GM18907 (cell line): Measurements from ENCODE around the gene CCDC33.

ENCODE experiments used
- ATAC-seq: cut with Tn5 transposase; IDR thresholded peaks from one replicate; pipeline ENCODE4 v1.9.1; 2021; ENCODE audit warnings: mild to moderate bottlenecking, moderate library complexity; ENCODE audit not compliant: unreplicated experiment

Gene CCDC33

DNA sequence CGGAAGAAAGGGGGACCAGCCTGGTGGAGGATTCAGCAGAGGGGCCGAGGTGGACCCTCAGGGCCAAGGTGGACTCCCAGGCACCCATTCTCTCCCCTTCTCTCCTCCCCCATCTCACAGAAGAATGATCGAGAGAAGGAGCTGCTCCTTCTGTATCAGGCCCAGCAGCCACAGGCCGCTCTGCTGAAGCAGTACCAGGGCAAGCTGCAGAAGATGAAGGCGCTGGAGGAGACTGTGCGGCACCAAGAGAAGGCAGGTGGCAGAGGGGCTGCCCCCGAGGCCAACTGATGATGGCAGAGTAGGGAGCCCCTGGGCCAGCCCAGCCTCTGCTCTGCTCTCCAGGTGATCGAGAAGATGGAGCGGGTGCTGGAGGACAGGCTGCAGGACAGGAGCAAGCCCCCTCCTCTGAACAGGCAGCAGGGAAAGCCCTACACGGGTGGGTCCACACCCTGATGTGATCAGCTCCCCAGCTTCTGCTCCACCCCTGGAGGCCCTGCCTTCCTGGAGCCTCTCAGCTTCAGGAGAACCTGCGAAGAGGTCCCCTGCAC, 94.8 kb downstream of the CCDC33 start:
- no peak for ATAC-seq

DNA sequence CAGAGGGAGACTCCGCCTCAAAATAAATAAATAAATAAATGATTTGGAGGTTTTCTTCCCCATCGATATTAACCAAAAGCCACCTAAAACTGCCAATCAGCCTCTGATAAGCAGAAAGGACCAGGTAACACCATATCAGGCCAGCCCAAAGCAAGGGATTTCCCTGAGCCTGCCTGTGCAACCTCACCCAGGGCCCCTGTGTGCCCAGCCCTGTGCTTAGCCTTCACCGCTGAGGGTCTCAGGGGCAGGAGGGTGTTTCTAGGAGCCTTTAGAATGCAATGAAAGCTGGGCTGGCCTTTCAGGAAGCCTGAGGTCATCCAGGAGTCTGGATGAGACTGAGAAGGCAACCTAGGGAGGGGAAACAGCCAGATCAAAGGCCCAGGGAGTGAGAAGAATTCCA, 95.9 kb downstream of the CCDC33 start:
- no peak for ATAC-seq

DNA sequence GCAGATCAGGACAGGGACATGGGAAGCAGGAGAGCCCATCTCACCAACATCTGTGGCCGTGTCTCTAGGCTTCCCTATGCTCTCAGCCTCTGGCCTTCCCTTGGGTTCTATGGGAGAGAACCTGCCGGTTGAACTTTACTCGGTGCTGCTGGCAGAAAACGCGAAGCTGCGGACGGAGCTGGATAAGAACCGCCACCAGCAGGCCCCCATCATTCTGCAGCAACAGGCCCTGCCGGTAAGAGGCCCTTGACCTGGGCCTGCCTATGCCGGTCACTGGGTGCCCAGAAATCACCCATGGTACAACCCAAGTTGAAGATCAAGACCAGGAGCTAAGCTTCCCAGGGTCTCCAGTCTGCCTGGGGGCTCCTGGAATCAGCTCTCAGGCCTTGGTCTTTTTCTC, 96.5 kb downstream of the CCDC33 start:
- no peak for ATAC-seq

DNA sequence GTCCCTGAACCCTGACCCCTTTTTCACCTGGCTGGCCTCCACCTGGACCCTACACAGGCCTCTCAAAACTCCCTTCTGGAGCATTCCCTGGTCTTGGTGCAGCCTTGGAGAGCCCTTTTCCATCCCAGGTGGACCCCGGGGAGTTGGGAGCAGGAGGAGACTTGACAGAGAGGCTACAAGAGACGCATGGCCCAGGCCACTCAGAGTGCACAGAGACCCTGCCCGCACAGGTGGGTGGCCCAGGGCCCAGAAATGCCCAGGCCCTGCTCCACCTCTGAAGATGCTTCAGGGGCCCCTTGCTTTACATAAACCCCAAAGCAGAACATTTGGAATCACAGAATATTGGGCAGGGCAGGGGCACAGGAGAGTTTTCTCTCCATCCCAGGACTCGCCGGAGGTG, 97.0 kb downstream of the CCDC33 start:
- ATAC-seq, result no peak

DNA sequence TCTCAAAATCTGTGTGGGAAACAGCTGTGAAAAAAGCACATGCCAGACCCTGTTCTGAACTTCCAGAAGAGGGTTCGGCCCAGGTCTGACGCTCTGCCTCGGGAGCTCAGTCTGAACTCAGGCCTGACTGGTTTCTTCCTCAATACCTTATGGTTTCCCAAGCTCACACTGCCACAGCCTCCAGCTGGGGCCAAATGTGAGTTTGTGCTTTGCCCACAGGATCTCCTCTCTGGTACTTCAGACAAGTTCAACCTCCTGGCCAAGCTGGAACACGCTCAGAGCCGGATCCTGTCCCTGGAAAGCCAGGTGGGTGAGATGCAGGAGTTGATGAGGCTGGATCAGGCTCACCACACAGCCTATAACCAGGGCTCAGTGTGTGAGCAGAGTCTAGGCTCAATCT, 97.5 kb downstream of the CCDC33 start:
- ATAC-seq, result no peak

DNA sequence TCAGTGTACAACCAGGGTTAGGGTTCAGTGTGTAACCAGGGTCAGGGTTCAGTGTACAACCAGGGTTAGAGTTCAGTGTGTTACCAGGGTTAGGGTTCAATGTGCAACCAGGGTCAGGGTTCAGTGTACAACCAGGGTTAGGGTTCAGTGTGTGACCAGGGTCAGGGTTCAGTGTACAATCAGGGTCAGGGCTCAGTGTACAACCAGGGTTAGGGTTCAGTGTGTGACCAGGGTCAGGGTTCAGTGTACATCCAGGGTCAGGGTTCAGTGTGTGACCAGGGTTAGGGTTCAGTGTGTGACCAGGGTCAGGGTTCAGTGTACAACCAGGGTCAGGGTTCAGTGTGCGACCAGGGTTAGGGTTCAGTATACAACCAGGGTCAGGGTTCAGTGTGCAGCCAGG, 98.0 kb downstream of the CCDC33 start:
- no peak for ATAC-seq

DNA sequence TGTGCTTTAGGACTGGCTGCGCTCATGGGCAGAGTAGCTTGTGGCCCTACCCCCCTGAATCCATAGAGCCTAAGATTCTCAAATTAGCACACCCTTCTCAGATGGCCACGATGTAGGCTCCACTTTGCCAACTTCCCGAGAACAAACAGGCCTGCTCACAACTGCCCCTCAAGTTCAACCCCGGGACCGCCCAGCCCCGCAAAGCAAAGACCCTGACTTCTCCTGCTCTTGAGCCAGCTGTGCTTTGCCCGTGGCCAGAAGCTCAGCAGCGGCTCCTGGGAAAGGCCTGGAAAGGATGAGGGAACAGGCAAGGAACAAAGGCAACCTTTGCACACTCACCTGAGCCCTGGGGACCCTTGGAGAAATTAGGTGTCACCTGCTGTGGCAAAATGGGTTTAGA, 99.3 kb downstream of the CCDC33 start:
- no peak for ATAC-seq

DNA sequence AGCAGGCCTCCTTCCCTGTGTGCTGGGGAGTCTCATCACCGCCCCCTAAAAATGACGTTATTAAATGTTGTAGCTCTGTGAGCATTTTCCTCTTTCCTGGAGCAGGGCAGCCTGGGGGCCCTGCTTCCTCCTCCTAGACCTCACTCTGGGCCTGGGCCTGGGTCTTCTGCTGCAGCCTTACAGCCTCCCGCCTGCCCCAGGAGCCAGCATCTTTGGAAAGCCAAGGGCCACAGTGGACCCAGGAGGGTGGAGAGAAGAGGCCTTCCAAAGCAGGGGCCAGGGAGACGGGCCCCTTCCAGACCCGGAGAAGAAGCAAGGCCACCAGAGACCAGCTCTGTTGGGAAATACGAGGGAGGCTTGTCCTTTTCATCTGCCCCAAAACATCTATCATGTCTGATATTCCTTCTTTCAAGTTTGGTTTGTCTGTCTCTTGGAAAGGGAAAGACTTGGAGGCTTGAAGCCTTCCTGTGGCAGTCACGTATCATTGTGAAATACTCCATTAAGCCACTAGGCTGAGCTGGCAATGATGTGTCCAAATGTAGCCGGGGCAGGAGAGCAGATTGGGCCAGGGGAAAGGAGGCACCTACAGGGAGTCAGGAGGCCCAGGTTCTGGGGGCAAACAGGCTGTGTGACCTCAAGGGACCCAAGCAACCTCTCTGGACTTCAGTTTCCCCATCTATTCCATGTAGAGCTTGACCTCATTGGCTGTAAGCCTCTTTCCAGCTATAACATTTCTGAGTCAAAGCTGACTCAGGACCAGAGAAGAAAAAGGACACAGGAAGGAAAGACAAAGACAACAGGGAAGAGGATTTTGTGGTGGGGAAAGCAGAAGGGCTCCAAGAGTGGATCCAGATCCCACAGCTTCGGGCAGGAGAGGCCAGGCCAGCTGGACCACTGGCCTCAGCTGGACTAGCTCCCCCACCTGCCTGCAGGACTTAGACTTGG, 100.2 kb downstream of the CCDC33 start:
- ATAC-seq, result no peak

DNA sequence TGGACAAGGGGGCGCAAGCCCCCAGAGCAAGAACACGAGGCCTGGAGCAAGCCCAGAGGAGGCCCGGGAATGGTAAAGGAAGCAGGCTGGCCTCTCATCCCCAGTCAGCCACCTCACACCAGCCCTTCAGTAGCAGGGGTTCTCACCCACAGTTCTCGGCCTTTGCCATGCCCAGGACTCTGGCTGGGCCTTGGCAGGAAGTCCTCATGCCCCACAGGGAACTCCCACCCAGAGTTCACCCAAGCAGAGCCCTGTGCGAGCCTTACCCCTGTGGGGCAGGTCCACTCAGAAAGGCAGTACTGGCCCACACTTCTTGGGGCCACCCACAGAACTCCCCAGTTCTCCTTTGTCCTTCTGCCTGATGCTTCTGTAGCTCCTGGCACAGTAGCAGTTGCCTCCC, 101.0 kb downstream of the CCDC33 start:
- no peak for ATAC-seq

DNA sequence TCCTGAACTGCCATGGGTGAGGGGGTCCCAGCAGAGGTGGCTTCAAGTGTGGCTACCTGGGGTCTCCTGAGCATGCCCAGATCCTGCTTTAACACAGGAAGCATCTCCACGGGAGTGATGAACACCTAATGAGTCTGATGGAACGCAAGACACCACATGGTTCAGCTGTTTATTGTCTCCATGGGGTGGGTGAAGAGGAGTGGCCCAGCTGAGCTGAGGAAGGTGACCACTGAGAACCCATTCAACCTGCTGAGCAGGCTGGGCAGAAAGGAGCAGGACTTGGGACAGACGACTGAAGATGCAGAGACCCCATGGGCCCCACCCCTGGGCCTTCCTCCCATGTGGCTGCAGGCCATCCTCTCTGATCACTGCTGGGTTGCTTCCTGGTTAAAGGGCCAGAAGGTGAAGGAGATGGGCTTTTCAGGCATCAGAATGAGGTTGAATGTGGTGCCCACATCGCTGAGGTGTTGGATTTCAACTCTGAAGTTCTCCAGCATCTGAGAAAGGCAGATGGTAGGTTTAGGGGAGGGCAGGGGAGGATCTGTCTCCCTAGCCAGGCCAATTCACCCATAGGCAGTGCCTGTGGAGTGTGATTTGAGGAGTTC, 101.6 kb downstream of the CCDC33 start:
- ATAC-seq, result no peak

DNA sequence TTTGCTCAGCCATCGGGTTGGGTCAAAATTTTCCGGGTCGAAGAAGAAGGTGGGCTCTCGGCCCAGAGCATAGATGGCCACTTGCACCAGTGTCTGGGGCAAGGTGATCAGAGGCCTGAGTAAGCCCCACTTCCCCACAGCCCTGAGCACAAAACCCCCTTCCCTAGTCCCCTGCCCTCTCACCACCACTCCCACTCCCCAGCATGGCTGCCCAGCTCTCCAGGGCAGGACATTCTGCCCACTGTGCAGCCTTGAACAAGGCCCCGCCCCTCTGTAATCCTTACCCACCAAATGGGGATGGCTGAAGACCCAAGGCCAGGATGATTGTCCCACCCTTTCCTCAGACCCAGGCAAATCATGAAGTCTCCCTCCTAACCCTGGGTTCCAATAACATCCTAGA, 102.5 kb downstream of the CCDC33 start:
- no peak for ATAC-seq

DNA sequence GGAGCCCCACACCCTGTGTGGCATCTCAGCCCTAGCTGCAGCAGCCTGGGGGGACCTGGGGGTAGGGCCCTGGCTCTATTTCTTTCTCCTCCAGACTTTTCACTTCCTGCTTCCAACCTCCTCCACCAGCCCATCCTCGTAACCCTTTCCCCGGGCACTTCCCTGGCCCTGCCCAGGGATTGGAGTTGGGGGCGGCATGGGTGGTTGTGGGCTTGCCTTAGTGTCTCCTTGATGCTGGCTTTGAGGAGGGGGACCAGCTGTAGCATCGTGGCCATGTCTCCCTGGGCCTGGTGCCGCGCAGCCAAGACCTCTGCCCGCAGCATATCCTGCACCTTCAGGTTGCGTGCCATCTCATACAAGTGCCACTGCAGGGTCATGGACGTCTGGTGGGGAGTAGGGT, 103.2 kb downstream of the CCDC33 start:
- ATAC-seq, result no peak

DNA sequence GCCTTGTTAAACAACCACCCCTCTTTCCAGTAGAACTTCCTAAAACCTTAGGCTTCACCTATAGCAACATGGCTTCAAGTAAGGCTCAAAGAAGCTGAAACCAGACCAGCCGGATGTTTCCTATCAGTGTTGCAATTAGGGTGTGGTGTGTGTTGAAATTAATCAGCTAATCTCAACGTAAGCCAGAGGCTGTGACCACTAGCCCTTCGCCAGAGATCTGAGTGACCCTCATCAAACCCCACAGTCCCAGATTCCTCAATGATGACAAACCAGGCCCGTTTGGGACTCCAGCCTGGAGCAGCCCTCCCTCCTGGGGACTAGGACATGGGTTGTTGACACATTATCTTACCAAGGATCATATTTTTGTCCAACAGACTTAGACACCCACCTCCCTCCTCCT, 104.0 kb downstream of the CCDC33 start:
- ATAC-seq, result no peak

DNA sequence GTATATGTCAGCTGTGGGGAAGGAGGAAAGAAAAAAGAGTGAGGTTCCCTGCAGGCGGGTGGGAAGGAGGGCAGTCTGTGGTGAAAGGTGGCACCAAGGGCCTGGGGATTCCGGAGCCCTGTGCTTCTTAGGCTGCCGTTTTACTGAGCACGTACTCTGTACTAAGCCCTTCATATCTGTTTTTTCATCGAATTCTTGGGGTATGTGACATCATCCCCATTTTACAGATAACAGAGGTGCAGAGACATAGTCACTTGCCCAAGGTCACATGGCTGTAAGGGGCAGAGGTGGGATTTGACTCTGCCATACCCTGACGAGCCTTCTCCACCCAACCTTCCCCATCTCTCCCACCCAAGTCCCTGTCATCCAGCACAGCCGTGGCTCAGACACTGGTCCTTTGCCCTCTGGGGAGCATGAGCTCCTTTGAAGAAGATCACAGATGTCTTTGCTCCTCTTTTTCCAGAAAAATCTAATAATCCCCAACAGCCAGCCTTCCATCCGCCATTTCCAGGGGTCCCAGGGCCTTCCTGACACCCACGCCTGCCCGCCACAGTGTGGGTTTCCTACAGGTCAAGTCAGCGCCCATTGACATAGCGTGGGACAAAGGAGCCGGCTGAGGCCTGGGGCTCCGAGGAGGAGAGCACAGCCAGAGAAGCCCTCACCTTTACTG, 107.1 kb downstream of the CCDC33 start:
- no peak for ATAC-seq

DNA sequence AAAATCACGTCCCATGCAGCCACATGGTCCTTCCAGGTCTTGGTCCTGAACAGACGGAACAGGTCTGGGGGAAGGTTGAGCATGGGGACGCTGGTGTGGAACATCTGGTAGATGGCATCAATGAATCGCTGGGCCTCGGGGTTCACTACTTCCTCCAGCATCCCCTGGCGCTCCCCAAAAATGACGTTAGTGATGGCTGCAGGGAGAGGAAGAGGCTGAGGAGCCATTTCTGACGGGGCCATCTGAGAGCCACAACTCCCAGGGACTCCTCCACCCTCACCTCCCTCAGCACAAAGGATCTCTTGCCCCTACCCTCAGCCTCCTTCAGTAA, 107.6 kb downstream of the CCDC33 start:
- ATAC-seq, result no peak

DNA sequence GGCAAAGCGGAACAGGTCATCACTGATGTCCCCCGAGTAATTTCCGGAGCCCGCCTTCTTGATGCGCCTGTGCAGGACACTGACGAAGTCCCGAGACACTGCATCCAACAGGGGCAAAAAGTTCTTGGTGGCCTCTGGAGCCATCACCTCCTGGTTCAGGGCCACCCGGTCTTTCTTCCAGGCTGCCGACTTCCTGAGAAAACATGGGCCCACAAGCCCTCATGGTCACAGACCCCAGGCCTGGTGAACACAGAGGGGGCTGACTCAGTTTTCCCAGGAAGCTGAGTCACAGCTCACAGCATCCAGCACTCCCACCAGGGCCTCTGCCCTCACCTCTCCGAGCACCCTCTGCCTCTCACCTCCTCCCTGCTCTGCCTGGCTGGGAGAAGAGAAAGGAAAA, 108.9 kb downstream of the CCDC33 start:
- no peak for ATAC-seq

DNA sequence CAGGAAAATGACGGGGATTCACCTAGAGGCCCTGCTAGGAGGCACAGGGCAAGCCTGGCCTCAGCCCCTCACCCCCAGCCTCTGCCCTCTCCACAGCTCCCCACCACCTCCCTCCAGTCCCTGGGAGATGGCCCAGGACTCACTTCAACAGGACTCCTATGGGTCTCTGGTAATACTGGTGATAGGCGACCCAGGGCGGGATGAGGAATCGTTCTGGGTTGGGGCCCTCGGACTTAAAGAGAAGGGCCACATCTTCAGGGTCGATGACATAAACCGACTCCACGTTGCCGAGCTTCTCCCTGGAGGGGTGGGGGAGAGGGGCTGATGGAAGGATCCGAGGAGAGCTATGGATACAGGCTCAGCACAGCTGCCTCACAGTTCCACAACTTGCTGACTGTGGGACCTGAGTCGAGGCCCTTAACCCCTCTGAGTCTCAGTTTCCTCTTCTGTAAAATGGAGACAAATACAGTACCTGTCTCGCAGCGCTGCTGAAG, 111.7 kb downstream of the CCDC33 start:
- no peak for ATAC-seq

DNA sequence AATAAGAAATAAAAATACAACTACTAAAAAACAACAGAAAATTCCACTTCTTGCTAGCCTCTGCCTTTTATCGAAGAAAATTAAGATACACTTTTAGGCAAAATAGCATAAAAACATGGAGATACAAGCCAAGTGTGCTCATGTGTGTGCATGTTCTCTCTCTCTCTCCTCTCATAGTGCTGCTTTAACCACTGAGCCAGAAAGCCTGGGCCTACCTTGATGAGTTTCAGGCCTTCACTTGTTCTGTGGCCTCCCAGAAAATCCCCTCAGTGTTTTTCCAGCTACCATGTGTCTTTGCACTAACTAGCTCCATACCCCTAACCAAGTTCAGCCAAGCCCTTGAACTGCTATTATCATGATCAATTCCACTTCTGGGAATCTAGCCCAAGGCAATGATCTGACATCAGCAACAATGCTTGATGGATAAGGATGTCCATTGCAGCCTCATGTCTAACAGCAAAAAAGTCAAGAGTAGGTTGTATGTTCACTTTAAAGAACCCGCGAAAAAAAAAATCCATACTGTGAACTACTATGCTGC, 113.2 kb downstream of the CCDC33 start:
- no peak for ATAC-seq

DNA sequence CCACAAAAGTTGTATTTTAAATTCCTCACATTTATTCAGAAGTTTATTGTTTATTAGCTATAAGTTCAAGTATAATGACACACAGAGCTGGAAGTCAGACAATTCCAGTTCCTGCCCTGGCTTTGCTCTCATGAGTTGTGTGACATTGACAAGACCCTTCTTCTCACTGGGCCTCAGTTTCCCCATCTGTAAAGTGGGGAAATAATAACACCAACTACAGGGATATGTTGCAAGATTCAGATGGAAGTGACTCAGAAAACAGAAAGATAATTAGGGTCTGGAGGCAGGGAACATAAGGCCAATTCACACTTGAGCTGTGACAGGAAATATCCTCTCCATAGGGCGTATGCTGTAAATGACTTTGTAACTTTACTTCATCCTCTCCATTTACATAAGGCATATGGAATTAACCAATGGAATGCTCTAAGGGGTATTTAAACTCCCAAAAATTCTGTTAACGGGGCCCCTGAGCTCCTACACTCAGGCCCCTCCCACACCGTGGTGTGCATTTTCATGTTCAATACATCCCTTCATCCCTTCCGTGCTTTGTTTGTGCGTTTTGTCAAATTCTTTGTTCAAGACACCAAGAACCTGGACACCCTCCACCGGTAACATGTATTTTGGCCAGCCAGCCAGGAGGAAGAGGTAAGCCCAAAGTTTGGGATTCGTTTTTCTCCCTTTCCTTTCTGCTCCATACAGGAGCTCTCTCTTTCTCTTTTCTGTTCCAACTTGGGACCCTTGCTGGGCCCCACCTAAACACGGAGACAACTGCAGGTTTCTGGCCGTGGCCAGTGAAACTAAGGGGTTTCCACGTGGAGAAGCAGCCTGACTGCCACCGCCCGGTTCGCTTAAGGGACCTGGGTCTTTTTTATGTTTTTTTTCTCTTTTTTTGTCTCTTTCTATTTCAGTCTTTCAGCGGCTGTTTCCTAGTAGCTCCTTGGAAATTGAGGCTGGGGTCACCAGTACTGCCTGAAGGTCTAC, 114.5 kb downstream of the CCDC33 start:
- no peak for ATAC-seq

DNA sequence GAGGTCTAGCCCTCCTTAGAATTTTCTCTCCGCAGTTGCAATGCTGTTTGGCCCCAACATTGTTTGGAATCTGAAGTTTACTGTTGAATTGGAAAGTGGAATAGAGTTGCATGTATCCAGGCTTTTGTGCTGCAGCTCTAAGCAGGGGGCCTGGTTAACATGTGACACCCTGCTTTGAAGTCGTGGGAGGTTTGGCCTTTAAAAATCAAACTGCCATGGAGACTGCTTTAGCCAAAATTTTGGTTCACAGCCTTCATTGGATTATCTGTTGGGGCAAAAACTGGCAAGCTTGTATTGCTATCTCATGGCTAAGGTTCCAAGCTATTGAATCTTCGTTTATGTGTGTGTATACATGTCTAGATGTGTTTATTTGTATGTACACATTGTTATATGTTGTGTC, 115.5 kb downstream of the CCDC33 start:
- no peak for ATAC-seq
